Measurements from ENCODE around the gene LNPEP.

Gene LNPEP

DNA sequence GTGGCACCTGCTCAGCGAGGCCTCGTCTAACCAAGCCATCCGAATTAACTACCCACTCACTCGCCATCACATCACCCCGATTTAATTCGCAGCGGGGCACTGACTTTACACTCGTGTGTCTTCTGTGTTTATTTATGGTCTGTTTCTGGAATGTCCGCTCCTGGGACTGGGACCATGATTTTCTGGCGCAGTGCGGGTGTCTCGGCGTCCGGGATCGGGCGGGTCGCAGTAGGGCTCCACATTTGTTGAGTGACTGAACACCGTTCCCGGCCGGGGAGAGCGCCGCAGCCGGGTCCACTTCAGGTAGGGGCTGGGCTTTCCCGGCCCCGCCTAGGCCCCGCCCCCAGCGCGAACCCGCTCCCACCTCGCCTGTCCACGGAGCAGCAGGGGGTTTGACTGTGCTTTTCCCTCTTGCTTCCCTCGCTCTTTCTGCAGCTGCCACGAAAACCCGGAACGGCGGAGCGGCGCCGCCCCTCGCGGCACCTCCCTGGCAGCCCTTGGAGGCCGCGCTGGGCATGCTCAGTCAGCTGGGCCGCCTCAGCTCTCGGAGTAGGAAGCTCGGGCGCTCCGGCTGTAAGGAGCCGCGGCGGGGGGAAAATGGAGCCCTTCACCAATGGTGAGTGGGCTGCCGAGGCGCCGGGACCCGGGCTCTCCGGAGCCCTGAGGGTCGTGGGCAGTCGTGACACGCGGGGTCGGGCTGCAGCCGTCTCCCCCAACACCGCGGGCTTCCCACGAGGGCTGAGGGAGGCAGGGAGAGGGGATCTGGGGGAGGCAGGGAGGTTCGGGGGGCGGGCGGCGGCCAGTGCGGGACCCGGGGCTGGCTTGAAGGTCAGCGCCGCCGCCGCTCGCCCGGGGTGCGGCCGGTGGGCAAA lies at the start of gene LNPEP:
TSS of gene LNPEP (plus strand) at position 522 of the 872 bp plus-strand sequence. CDS start at position 598, 76 bp downstream.
- Histone ChIP-seq H2AFZ (ENCODE audit: low read depth, low read length) (peak within 1 kb of the TSS; percentile 95), H3K4me1 (ENCODE audit: insufficient read depth, low read length) (peaks cover 23% of the 10 kb centered on the region), H3K9me3 (ENCODE audit: low read length) (no peaks in the 10 kb centered on the region), H3K4me3 (ENCODE audit: low read length) (peak within 1 kb of the TSS; percentile 98), H3K36me3 (ENCODE audit: insufficient read depth, low read length) (no peaks in the 10 kb centered on the region), H3K27me3 (ENCODE audit: insufficient read depth, low read length) (no peaks in the 10 kb centered on the region)

DNA sequence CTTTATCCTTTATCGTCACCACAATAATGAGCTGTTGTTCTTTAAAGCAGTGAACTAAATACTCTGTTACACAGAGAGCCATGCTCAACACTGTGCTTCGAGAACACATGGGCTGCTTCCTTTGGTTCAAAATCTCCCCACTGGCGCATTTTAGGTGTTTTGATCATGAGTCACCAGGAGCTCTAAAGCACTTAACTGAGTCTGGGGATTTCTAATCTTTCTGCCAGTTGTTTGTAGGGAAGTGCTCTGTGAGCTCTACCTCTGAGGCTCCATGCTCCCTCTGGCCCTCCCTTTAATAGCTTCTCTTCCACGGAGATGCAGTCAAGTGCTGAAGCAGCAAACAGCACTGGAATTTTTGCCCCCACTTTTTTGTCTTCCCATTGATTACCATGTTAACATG lies 42.5 kb upstream of the LNPEP start:
- H3K4me3 ChIP-seq (ENCODE audit: low read length): no peak overlapping the region
- no peaks in the 10 kb centered on the region for H3K9me3 ChIP-seq (ENCODE audit: low read length)
- H3K4me1 ChIP-seq (ENCODE audit: insufficient read depth, low read length): no peaks in the 10 kb centered on the region
- no peak overlapping the region for H2AFZ ChIP-seq (ENCODE audit: low read depth, low read length)
- no peaks in the 10 kb centered on the region for H3K27me3 ChIP-seq (ENCODE audit: insufficient read depth, low read length)
- H3K36me3 ChIP-seq (ENCODE audit: insufficient read depth, low read length): no peaks in the 10 kb centered on the region

DNA sequence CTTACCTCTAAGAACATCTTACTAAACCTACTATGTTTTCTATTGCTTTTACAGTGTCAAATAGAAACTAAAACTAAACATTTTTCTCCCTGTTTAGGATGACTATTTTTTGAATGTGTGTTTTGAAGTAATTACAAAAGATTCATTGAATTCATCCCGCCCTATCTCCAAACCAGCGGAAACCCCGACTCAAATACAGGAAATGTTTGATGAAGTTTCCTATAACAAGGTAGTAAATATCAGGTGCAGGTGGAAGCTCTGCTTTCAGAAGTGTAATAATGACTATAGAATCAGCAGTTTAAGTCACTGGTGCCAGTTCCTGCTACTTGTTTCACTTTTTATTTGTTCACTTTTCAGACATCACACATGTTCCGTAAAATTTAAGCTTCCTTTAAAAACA lies 39.6 kb upstream of the LNPEP start:
- H2AFZ ChIP-seq (ENCODE audit: low read depth, low read length): no peak overlapping the region
- H3K36me3 ChIP-seq (ENCODE audit: insufficient read depth, low read length): no peaks in the 10 kb centered on the region
- H3K9me3 ChIP-seq (ENCODE audit: low read length): no peaks in the 10 kb centered on the region
- H3K27me3 ChIP-seq (ENCODE audit: insufficient read depth, low read length): no peaks in the 10 kb centered on the region
- no peaks in the 10 kb centered on the region for H3K4me1 ChIP-seq (ENCODE audit: insufficient read depth, low read length)
- H3K4me3 ChIP-seq (ENCODE audit: low read length): no peak overlapping the region

DNA sequence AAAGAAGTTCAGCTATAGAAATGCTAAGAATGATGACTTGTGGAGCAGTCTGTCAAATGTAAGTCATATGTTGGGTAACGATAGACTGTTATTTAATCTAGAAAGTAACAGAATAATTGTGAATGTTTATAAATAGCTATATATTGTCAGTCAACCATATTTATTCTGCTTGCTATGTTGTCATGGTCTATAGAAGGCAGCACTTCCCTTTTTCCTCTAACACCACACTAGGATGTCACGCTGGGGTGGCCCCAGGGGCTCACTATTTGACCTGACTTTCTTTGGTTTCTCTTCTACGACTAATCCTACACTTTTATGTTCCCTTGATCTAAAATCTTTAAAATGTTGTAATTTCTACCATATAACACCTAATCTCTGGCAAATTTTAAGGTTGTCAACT lies 39.1 kb upstream of the LNPEP start:
- Histone ChIP-seq H3K4me3 (ENCODE audit: low read length) (no peak overlapping the region), H3K9me3 (ENCODE audit: low read length) (no peaks in the 10 kb centered on the region), H3K36me3 (ENCODE audit: insufficient read depth, low read length) (no peaks in the 10 kb centered on the region), H3K4me1 (ENCODE audit: insufficient read depth, low read length) (no peaks in the 10 kb centered on the region), H3K27me3 (ENCODE audit: insufficient read depth, low read length) (no peaks in the 10 kb centered on the region), H2AFZ (ENCODE audit: low read depth, low read length) (no peak overlapping the region)

DNA sequence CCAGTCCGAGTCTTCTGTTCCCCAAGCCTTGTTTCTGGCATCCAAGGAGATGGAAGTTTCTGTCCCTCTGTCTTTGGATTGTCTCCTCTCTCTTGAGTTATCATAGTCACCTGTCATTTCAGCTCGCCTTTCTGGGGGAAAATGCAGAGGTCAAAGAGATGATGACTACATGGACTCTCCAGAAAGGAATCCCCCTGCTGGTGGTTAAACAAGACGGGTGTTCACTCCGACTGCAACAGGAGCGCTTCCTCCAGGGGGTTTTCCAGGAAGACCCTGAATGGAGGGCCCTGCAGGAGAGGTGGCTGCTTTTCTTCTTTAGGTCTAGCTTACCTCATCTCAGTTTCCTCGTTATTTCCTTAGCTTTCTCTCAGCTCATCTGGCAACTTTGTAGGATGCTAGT lies 34.5 kb upstream of the LNPEP start:
- Histone ChIP-seq H2AFZ (ENCODE audit: low read depth, low read length) (no peak overlapping the region), H3K9me3 (ENCODE audit: low read length) (no peaks in the 10 kb centered on the region), H3K4me3 (ENCODE audit: low read length) (no peak overlapping the region), H3K36me3 (ENCODE audit: insufficient read depth, low read length) (no peaks in the 10 kb centered on the region), H3K4me1 (ENCODE audit: insufficient read depth, low read length) (no peaks in the 10 kb centered on the region), H3K27me3 (ENCODE audit: insufficient read depth, low read length) (no peaks in the 10 kb centered on the region)

- H2AFZ ChIP-seq (ENCODE audit: low read depth, low read length): no peak overlapping the region
- no peak overlapping the region for H3K4me3 ChIP-seq (ENCODE audit: low read length)
- H3K27me3 ChIP-seq (ENCODE audit: insufficient read depth, low read length): no peaks in the 10 kb centered on the region
- no peaks in the 10 kb centered on the region for H3K36me3 ChIP-seq (ENCODE audit: insufficient read depth, low read length)
- H3K4me1 ChIP-seq (ENCODE audit: insufficient read depth, low read length): no peaks in the 10 kb centered on the region
- no peaks in the 10 kb centered on the region for H3K9me3 ChIP-seq (ENCODE audit: low read length)
Measured at GRCh38 chr5:96901841-96902240, 34.0 kb upstream of the LNPEP start.

- no peaks in the 10 kb centered on the region for H3K9me3 ChIP-seq (ENCODE audit: low read length)
Measured at GRCh38 chr5:96902876-96903275, 33.0 kb upstream of the LNPEP start.

DNA sequence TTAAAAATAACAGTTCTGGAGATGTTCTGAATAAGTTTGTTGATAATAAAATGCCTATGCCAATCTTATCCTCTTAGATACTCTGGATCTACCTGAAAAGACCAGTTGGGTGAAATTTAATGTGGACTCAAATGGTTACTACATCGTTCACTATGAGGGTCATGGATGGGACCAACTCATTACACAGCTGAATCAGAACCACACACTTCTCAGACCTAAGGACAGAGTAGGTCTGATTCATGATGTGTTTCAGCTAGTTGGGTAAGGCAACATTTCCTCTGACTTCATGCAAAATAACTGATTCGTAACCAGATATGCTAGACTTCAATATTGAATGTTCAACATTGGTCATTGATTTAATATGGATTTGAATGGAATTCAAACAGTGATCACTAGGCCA lies 32.6 kb upstream of the LNPEP start:
- no peaks in the 10 kb centered on the region for H3K36me3 ChIP-seq (ENCODE audit: insufficient read depth, low read length)
- no peak overlapping the region for H3K4me3 ChIP-seq (ENCODE audit: low read length)
- no peaks in the 10 kb centered on the region for H3K27me3 ChIP-seq (ENCODE audit: insufficient read depth, low read length)
- no peaks in the 10 kb centered on the region for H3K4me1 ChIP-seq (ENCODE audit: insufficient read depth, low read length)
- H2AFZ ChIP-seq (ENCODE audit: low read depth, low read length): no peak overlapping the region
- no peaks in the 10 kb centered on the region for H3K9me3 ChIP-seq (ENCODE audit: low read length)

More at GRCh38 chr5:96902876-96903275, 33.0 kb upstream of the LNPEP start:
- Histone ChIP-seq H3K4me3 (ENCODE audit: low read length) (no peak overlapping the region), H3K4me1 (ENCODE audit: insufficient read depth, low read length) (no peaks in the 10 kb centered on the region), H3K27me3 (ENCODE audit: insufficient read depth, low read length) (no peaks in the 10 kb centered on the region), H3K36me3 (ENCODE audit: insufficient read depth, low read length) (no peaks in the 10 kb centered on the region), H2AFZ (ENCODE audit: low read depth, low read length) (no peak overlapping the region)

GRCh38 chr5:96904054-96904931 lies 31.6 kb upstream of the LNPEP start:
- Histone ChIP-seq H3K27me3 (ENCODE audit: insufficient read depth, low read length) (no peaks in the 10 kb centered on the region), H2AFZ (ENCODE audit: low read depth, low read length) (no peak overlapping the region), H3K4me3 (ENCODE audit: low read length) (no peak overlapping the region), H3K36me3 (ENCODE audit: insufficient read depth, low read length) (no peaks in the 10 kb centered on the region), H3K9me3 (ENCODE audit: low read length) (no peaks in the 10 kb centered on the region), H3K4me1 (ENCODE audit: insufficient read depth, low read length) (no peaks in the 10 kb centered on the region)

GRCh38 chr5:96905864-96906263 lies 30.0 kb upstream of the LNPEP start:
- H3K4me1 ChIP-seq (ENCODE audit: insufficient read depth, low read length): no peaks in the 10 kb centered on the region
- no peak overlapping the region for H2AFZ ChIP-seq (ENCODE audit: low read depth, low read length)
- H3K9me3 ChIP-seq (ENCODE audit: low read length): no peaks in the 10 kb centered on the region
- no peaks in the 10 kb centered on the region for H3K36me3 ChIP-seq (ENCODE audit: insufficient read depth, low read length)
- H3K27me3 ChIP-seq (ENCODE audit: insufficient read depth, low read length): no peaks in the 10 kb centered on the region
- no peak overlapping the region for H3K4me3 ChIP-seq (ENCODE audit: low read length)

GRCh38 chr5:96909003-96909402 lies 26.9 kb upstream of the LNPEP start:
- Histone ChIP-seq H3K9me3 (ENCODE audit: low read length) (no peaks in the 10 kb centered on the region), H3K4me3 (ENCODE audit: low read length) (no peak overlapping the region), H2AFZ (ENCODE audit: low read depth, low read length) (no peak overlapping the region), H3K4me1 (ENCODE audit: insufficient read depth, low read length) (no peaks in the 10 kb centered on the region), H3K27me3 (ENCODE audit: insufficient read depth, low read length) (no peaks in the 10 kb centered on the region), H3K36me3 (ENCODE audit: insufficient read depth, low read length) (no peaks in the 10 kb centered on the region)

- Histone ChIP-seq H3K4me3 (ENCODE audit: low read length) (no peak overlapping the region), H2AFZ (ENCODE audit: low read depth, low read length) (no peak overlapping the region), H3K9me3 (ENCODE audit: low read length) (no peaks in the 10 kb centered on the region), H3K27me3 (ENCODE audit: insufficient read depth, low read length) (no peaks in the 10 kb centered on the region), H3K36me3 (ENCODE audit: insufficient read depth, low read length) (no peaks in the 10 kb centered on the region), H3K4me1 (ENCODE audit: insufficient read depth, low read length) (no peaks in the 10 kb centered on the region)
Measured at GRCh38 chr5:96909435-96909834, 26.4 kb upstream of the LNPEP start.

GRCh38 chr5:96911139-96911538 lies 24.7 kb upstream of the LNPEP start:
- Histone ChIP-seq H3K27me3 (ENCODE audit: insufficient read depth, low read length) (no peaks in the 10 kb centered on the region), H3K9me3 (ENCODE audit: low read length) (no peaks in the 10 kb centered on the region), H3K36me3 (ENCODE audit: insufficient read depth, low read length) (no peaks in the 10 kb centered on the region), H3K4me3 (ENCODE audit: low read length) (no peak overlapping the region), H2AFZ (ENCODE audit: low read depth, low read length) (no peak overlapping the region), H3K4me1 (ENCODE audit: insufficient read depth, low read length) (no peaks in the 10 kb centered on the region)

Measured in neuron (in vitro differentiated cells).